HepG2 (cell line): Measurements from ENCODE around the gene FGFR3. TPM values are rescaled to one million over a fixed set of nuclear protein-coding genes. Genes with fewer than 3 reads are reported as not detected.

Source experiments
- ATF7-NPFF ChIP-seq: sonication (generic); formaldehyde crosslinking; IDR thresholded peaks from 2 replicates; pipeline ENCODE4 v1.8.1; 2023; ENCODE audit warnings: mild to moderate bottlenecking, low read depth, missing genetic modification reagents, moderate library complexity
- EED ChIP-seq: sonication (generic); formaldehyde crosslinking; IDR thresholded peaks from 2 replicates; pipeline ENCODE4 v1.5.0; 2020; ENCODE audit warnings: mild to moderate bottlenecking, missing genetic modification reagents
- HDAC6 ChIP-seq: fragments of 200-600 bp; sonication (generic); IDR thresholded peaks from 2 replicates; pipeline ENCODE4 v1.7.0; 2017; ENCODE audit warnings: mild to moderate bottlenecking, antibody characterized with exemption, low read length, low read depth
- HMG20B ChIP-seq: conservative IDR thresholded peaks from 2 replicates; pipeline ENCODE4 v1.6.1; 2016; ENCODE audit warnings: missing genetic modification reagents, missing compliant biosample characterization
- KMT2B ChIP-seq: IDR thresholded peaks from 2 replicates; pipeline ENCODE4 v1.6.1; 2016; ENCODE audit warnings: missing genetic modification reagents, missing compliant biosample characterization
- MXI1 ChIP-seq: IDR thresholded peaks from 3 replicates; pipeline ENCODE4 v1.6.1; 2012; ENCODE audit warnings: low read depth, low read length, inconsistent platforms, borderline replicate concordance
- POLR2A ChIP-seq, 2 experiments: IDR thresholded peaks; 2 replicates each; pipeline ENCODE4 v1.6.1; 2011; ENCODE audit warnings: low read depth in 2 of 2, low read length in 2 of 2, mild to moderate bottlenecking in 1 of 2, moderate library complexity in 1 of 2; ENCODE audit not compliant: insufficient read depth in 1 of 2
- SP5 ChIP-seq: IDR thresholded peaks from 2 replicates; pipeline ENCODE4 v1.6.1; 2016; ENCODE audit warnings: low read depth, borderline replicate concordance
- ZZZ3 ChIP-seq: sonication (generic); formaldehyde crosslinking; IDR thresholded peaks from 2 replicates; pipeline ENCODE4 v1.4.0; 2020; ENCODE audit warnings: missing genetic modification reagents, mild to moderate bottlenecking, borderline replicate concordance
- polyA plus RNA-seq, 8 experiments: library from polyadenylated mRNA; depleted of rRNA in 3 of 8; stranded (reverse) in 7 of 8; unstranded in 1 of 8; fragments of >200 nt; fragmentation: Illumina TruSeq in 4 of 8; extraction: Trizol in 4 of 8; gene quantifications; 2 replicates each; pipeline versions ENCODE4 v1.2.1 to v1.2.3, GENCODE V29; 2011 to 2016; ENCODE audit warnings: low read depth in 4 of 8, missing spikeins in 1 of 8, mixed read lengths in 1 of 8; ENCODE audit not compliant: insufficient read depth in 1 of 8
- total RNA-seq, 5 experiments: library from RNA; depleted of rRNA; stranded (reverse); fragments of >200 nt; fragmentation: Illumina TruSeq; extraction: Trizol; gene quantifications; 2 replicates each; pipeline ENCODE4 v1.2.3, GENCODE V29; 2016; ENCODE audit warnings: low read depth in 1 of 5
- TF ChIP-seq, protein P1 (sequence below): sonication (generic); formaldehyde crosslinking; IDR thresholded peaks from 2 replicates; pipeline ENCODE4 v1.5.1; 2020; ENCODE audit warnings: mild to moderate bottlenecking, moderate library complexity, missing genetic modification reagents
- TF ChIP-seq, protein P2 (sequence below): sonication (generic); formaldehyde crosslinking; IDR thresholded peaks from 2 replicates; pipeline ENCODE4 v1.9.0; 2021; ENCODE audit warnings: missing genetic modification reagents, borderline replicate concordance
- TF ChIP-seq, protein P3 (sequence below): sonication (generic); formaldehyde crosslinking; IDR thresholded peaks from 2 replicates; pipeline ENCODE4 v1.5.1; 2020; ENCODE audit warnings: missing genetic modification reagents, mild to moderate bottlenecking, borderline replicate concordance
- TF ChIP-seq, protein P4 (sequence below): sonication (generic); formaldehyde crosslinking; IDR thresholded peaks from 2 replicates; pipeline ENCODE4 v1.8.1; 2023; ENCODE audit warnings: mild to moderate bottlenecking, missing genetic modification reagents
- TF ChIP-seq, protein P5 (sequence below): IDR thresholded peaks from 2 replicates; pipeline ENCODE4 v1.6.1; 2016; ENCODE audit warnings: missing biosample characterization, missing genetic modification reagents, low read depth
- TF ChIP-seq, protein P6 (sequence below): sonication (generic); formaldehyde crosslinking; IDR thresholded peaks from 2 replicates; pipeline ENCODE4 v1.9.0; 2022; ENCODE audit warnings: low read depth, missing genetic modification reagents
- TF ChIP-seq, protein P7 (sequence below): sonication (generic); formaldehyde crosslinking; conservative IDR thresholded peaks from 2 replicates; pipeline ENCODE4 v1.8.0; 2022; ENCODE audit warnings: low read depth, missing genetic modification reagents

FGFR3 gene
- total and polyA plus RNA-seq, 2 of the 13 experiments (the other 11 are each of a cell fraction or from before 2014, with no cell fraction given) = 103 to 109 TPM

DNA sequence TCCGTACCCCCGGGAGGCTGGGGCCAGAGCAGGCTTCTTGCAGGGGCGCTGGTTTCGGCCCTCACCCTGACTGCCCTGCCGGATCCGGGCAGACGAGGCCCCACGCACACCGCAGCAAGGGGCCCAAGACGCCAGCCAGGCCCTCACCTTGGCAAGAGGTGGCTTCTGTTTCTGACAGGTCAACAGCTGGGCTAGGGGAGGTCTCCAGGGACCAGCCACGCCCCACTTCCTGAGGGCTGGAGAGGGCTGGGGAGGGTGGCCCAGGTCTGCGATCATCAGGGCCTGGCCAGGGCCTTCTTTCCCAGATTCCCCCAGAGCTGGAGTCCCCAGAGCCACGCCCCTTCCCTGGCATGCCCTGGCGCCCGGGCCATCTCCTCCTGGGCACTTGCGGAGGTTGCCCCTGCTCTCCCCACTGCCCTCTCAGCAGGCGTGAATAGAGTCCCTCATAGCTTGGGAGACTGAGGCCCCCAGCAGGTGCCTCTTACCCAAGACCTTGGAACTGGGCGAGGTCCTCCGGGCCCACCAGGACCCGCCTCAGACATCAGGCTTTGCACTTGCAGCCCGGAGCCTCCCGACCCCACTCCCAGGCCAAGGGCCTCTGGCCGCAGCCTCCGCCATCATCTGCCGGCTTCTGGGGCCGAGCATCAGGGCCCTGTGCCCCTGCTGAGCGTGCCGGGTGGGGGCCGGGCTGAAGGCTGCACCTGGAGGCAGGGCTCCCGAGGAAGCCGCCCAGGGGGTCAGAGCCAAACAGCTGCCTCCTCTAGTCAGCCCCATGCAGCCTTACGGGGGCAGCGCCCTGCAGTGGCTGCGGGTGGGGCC is 6.3 kb upstream of the FGFR3 start (continued):
- TF ChIP-seq, protein P1, sequence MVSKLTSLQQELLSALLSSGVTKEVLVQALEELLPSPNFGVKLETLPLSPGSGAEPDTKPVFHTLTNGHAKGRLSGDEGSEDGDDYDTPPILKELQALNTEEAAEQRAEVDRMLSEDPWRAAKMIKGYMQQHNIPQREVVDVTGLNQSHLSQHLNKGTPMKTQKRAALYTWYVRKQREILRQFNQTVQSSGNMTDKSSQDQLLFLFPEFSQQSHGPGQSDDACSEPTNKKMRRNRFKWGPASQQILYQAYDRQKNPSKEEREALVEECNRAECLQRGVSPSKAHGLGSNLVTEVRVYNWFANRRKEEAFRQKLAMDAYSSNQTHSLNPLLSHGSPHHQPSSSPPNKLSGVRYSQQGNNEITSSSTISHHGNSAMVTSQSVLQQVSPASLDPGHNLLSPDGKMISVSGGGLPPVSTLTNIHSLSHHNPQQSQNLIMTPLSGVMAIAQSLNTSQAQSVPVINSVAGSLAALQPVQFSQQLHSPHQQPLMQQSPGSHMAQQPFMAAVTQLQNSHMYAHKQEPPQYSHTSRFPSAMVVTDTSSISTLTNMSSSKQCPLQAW (CRISPR knock-in tag) = 0 out of 2 replicates have a peak, but pooled peaks have one; percentile 26
- TF ChIP-seq POLR2A (IDR thresholded peaks at IDR 0.05; ENCODE audit: insufficient read depth in 1 of 2, low read depth in 2 of 2, low read length in 2 of 2) (no peak), ATF7-NPFF (no peak), KMT2B (CRISPR knock-in tag) (no peak), SP5 (CRISPR knock-in tag) (peak; percentile 61; the same call in 1 of the 2 replicates), HMG20B (no peak), ZZZ3 (CRISPR knock-in tag) (no peak), MXI1 (no peak), HDAC6 (no peak), EED (CRISPR knock-in tag) (no peak)
- TF ChIP-seq, protein P2, sequence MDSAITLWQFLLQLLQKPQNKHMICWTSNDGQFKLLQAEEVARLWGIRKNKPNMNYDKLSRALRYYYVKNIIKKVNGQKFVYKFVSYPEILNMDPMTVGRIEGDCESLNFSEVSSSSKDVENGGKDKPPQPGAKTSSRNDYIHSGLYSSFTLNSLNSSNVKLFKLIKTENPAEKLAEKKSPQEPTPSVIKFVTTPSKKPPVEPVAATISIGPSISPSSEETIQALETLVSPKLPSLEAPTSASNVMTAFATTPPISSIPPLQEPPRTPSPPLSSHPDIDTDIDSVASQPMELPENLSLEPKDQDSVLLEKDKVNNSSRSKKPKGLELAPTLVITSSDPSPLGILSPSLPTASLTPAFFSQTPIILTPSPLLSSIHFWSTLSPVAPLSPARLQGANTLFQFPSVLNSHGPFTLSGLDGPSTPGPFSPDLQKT (CRISPR knock-in tag) = no peak
- TF ChIP-seq, protein P3, sequence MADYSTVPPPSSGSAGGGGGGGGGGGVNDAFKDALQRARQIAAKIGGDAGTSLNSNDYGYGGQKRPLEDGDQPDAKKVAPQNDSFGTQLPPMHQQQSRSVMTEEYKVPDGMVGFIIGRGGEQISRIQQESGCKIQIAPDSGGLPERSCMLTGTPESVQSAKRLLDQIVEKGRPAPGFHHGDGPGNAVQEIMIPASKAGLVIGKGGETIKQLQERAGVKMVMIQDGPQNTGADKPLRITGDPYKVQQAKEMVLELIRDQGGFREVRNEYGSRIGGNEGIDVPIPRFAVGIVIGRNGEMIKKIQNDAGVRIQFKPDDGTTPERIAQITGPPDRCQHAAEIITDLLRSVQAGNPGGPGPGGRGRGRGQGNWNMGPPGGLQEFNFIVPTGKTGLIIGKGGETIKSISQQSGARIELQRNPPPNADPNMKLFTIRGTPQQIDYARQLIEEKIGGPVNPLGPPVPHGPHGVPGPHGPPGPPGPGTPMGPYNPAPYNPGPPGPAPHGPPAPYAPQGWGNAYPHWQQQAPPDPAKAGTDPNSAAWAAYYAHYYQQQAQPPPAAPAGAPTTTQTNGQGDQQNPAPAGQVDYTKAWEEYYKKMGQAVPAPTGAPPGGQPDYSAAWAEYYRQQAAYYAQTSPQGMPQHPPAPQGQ = no peak
- TF ChIP-seq, protein P4, sequence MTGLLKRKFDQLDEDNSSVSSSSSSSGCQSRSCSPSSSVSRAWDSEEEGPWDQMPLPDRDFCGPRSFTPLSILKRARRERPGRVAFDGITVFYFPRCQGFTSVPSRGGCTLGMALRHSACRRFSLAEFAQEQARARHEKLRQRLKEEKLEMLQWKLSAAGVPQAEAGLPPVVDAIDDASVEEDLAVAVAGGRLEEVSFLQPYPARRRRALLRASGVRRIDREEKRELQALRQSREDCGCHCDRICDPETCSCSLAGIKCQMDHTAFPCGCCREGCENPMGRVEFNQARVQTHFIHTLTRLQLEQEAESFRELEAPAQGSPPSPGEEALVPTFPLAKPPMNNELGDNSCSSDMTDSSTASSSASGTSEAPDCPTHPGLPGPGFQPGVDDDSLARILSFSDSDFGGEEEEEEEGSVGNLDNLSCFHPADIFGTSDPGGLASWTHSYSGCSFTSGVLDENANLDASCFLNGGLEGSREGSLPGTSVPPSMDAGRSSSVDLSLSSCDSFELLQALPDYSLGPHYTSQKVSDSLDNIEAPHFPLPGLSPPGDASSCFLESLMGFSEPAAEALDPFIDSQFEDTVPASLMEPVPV (CRISPR knock-in tag) = no peak
- TF ChIP-seq, protein P5, sequence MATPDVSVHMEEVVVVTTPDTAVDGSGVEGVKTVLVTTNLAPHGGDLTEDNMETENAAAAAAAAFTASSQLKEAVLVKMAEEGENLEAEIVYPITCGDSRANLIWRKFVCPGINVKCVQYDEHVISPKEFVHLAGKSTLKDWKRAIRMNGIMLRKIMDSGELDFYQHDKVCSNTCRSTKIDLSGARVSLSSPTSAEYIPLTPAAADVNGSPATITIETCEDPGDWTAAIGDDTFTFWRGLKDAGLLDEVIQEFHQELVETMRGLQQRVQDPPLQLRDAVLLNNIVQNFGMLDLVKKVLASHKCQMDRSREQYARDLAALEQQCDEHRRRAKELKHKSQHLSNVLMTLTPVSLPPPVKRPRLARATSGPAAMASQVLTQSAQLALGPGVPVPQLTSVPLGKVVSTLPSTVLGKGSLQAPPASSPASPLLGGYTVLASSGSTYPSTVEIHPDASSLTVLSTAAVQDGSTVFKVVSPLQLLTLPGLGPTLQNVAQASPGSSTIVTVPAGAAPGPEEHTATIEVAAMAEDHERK (CRISPR knock-in tag) = no peak
- TF ChIP-seq, protein P6, sequence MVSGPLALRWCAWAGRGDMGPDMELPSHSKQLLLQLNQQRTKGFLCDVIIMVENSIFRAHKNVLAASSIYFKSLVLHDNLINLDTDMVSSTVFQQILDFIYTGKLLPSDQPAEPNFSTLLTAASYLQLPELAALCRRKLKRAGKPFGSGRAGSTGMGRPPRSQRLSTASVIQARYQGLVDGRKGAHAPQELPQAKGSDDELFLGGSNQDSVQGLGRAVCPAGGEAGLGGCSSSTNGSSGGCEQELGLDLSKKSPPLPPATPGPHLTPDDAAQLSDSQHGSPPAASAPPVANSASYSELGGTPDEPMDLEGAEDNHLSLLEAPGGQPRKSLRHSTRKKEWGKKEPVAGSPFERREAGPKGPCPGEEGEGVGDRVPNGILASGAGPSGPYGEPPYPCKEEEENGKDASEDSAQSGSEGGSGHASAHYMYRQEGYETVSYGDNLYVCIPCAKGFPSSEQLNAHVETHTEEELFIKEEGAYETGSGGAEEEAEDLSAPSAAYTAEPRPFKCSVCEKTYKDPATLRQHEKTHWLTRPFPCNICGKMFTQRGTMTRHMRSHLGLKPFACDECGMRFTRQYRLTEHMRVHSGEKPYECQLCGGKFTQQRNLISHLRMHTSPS (CRISPR knock-in tag) = no peak
- TF ChIP-seq, protein P7, sequence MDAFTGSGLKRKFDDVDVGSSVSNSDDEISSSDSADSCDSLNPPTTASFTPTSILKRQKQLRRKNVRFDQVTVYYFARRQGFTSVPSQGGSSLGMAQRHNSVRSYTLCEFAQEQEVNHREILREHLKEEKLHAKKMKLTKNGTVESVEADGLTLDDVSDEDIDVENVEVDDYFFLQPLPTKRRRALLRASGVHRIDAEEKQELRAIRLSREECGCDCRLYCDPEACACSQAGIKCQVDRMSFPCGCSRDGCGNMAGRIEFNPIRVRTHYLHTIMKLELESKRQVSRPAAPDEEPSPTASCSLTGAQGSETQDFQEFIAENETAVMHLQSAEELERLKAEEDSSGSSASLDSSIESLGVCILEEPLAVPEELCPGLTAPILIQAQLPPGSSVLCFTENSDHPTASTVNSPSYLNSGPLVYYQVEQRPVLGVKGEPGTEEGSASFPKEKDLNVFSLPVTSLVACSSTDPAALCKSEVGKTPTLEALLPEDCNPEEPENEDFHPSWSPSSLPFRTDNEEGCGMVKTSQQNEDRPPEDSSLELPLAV = no peak
